OCI-LY7 (cell line): ENCODE data around the gene SNX22. TPM values are rescaled to one million over a fixed set of nuclear protein-coding genes. Genes with fewer than 3 reads are reported as not detected.

Experiments used
- BruUV-seq: library from RNA; stranded (reverse); fragments of 400-500 nt; replicated peaks from 2 replicates; lab custom pipeline; 2021; lab: Mats Ljungman, UMichigan
- CTCF ChIA-PET: fragments of 300-600 bp; sonication (Branson Sonifier 250); formaldehyde crosslinking; loops from one replicate; lab custom pipeline; 2022; ENCODE audit warnings: antibody characterized with exemption; ENCODE audit not compliant: unreplicated experiment; lab: Charles Lee
- POLR2A ChIA-PET: fragments of 300-600 bp; sonication (Branson Sonifier 250); formaldehyde crosslinking; loops from one replicate; lab custom pipeline; 2022; ENCODE audit warnings: antibody characterized with exemption; lab: Charles Lee
- DNase-seq: peaks from one replicate; pipeline ENCODE4 v3.0.0-alpha.2; 2015; ENCODE audit warnings: low spot score
- H2AFZ ChIP-seq: fragments of 200-600 bp; sonication (generic), shearing (Covaris generic); 2 replicates; pipeline ENCODE4 v1.6.1; 2014; ENCODE audit warnings: mild to moderate bottlenecking, antibody characterized with exemption, low read length, moderate library complexity
- H3K27ac ChIP-seq: fragments of 200-600 bp; sonication (generic); 2 replicates; pipeline ENCODE4 v1.5.1; 2014; ENCODE audit warnings: mixed run types, low read depth, mild to moderate bottlenecking, moderate library complexity, low read length, inconsistent platforms; ENCODE audit not compliant: poor library complexity, severe bottlenecking
- H3K36me3 ChIP-seq: fragments of 200-600 bp; sonication (generic); 2 replicates; pipeline ENCODE4 v1.6.1; 2014; ENCODE audit warnings: mild to moderate bottlenecking, antibody characterized with exemption, low read length, moderate library complexity, mixed read lengths; ENCODE audit not compliant: insufficient read depth
- H3K4me1 ChIP-seq: fragments of 200-600 bp; sonication (generic); 2 replicates; pipeline ENCODE4 v1.5.1; 2014; ENCODE audit warnings: mild to moderate bottlenecking, low read length; ENCODE audit not compliant: insufficient read depth, poor library complexity, severe bottlenecking
- H3K4me2 ChIP-seq: fragments of 200-600 bp; sonication (generic); 2 replicates; pipeline ENCODE4 v1.6.1; 2014; ENCODE audit warnings: mild to moderate bottlenecking, low read length
- H3K4me3 ChIP-seq: fragments of 200-600 bp; sonication (generic); 2 replicates; pipeline ENCODE4 v1.5.1; 2014; ENCODE audit warnings: mild to moderate bottlenecking, low read depth, low read length; ENCODE audit not compliant: poor library complexity, severe bottlenecking
- H3K79me2 ChIP-seq: fragments of 200-600 bp; sonication (generic); 2 replicates; pipeline ENCODE4 v1.6.1; 2016; ENCODE audit warnings: low read depth, mild to moderate bottlenecking, low read length, moderate library complexity, mixed read lengths; ENCODE audit not compliant: insufficient read depth
- H3K9me2 ChIP-seq: fragments of 200-600 bp; sonication (generic); 2 replicates; pipeline ENCODE4 v1.6.1; 2016; ENCODE audit warnings: mild to moderate bottlenecking, low read length, mixed read lengths; ENCODE audit not compliant: insufficient read depth
- H3K9me3 ChIP-seq: fragments of 200-600 bp; sonication (generic); 2 replicates; pipeline ENCODE4 v1.6.1; 2014; ENCODE audit warnings: mild to moderate bottlenecking, mixed run types, low read length, mixed read lengths
- H4K20me1 ChIP-seq: fragments of 200-600 bp; sonication (generic); 2 replicates; pipeline ENCODE4 v1.6.1; 2014; ENCODE audit warnings: mild to moderate bottlenecking, antibody characterized with exemption, low read length, moderate library complexity, mixed read lengths; ENCODE audit not compliant: insufficient read depth
- CTCF ChIP-seq: fragments of 200-600 bp; sonication (generic); conservative IDR thresholded peaks from 2 replicates; pipeline ENCODE4 v1.5.1; 2014; ENCODE audit warnings: mild to moderate bottlenecking, antibody characterized with exemption, low read length, moderate library complexity, mixed read lengths
- EZH2phosphoT487 ChIP-seq: fragments of 200-600 bp; sonication (generic); IDR thresholded peaks from 2 replicates; pipeline ENCODE4 v1.6.1; 2018; ENCODE audit warnings: low read depth, borderline replicate concordance, mild to moderate bottlenecking, mixed run types, antibody characterized with exemption, low read length, moderate library complexity, mixed read lengths
- intact Hi-C: fragments of 100-400 bp; cut with micrococcal nuclease; formaldehyde crosslinking; loops from one replicate; pipeline ENCODE4 v1.10.0; 2022; ENCODE audit not compliant: unreplicated experiment
- total RNA-seq, 2 experiments: library from RNA; depleted of rRNA in 1 of 2; stranded (reverse); fragments of >200 nt in 1 of 2; shearing (Covaris generic) in 1 of 2; gene quantifications; 2 replicates each; pipeline ENCODE4 v1.2.3, GENCODE V29; 2014 to 2022

The SNX22 gene
- total RNA-seq, 2 experiments from 2014 or later, result 65.7 to 68.8 TPM

- BruUV-seq, result no TSS peak
- H2AFZ ChIP-seq, result no peak overlapping the region
These were observed 4.4 kb upstream of the SNX22 start for GRCh38 chr15:64146885-64147681.

GRCh38 chr15:64148168-64148567 lies 3.4 kb upstream of the SNX22 start:
- peaks cover 13% of the 10 kb centered on the region; the same call in 1 of the 2 replicates for H3K79me2 ChIP-seq
- no peak for DNase-seq
- H3K36me3 ChIP-seq, result peaks cover 26% of the 10 kb centered on the region; the same call in 1 of the 2 replicates
- H3K4me1 ChIP-seq, result peaks cover 34% of the 10 kb centered on the region
- no peaks in the 10 kb centered on the region for H4K20me1 ChIP-seq
- no peaks in the 10 kb centered on the region for H3K9me2 ChIP-seq
- H3K4me3 ChIP-seq, result no peak overlapping the region
- H2AFZ ChIP-seq, result no peak overlapping the region
- TF ChIP-seq CTCF (no peak), EZH2phosphoT487 (no peak)
- no peak overlapping the region for H3K4me2 ChIP-seq
- ChIA-PET POLR2A (no interaction called here), CTCF (no interaction called here)
- no TSS peak for BruUV-seq
- intact Hi-C loops, result no loop called here
- H3K27ac ChIP-seq, result no peak overlapping the region
- no peaks in the 10 kb centered on the region for H3K9me3 ChIP-seq

More at GRCh38 chr15:64146885-64147681, 4.4 kb upstream of the SNX22 start:
- intact Hi-C loops, result no loop called here
- no peaks in the 10 kb centered on the region for H3K9me2 ChIP-seq
- no peaks in the 10 kb centered on the region for H4K20me1 ChIP-seq
- ChIA-PET CTCF (no interaction called here), POLR2A (interaction anchor here (0.5 to 0.6 kb wide), 2 partner anchors 126 to 574 kb away, joined by 3 to 6 read pairs; no protein-coding TSS in a partner anchor)
- TF ChIP-seq CTCF, result no peak
- no peak for TF ChIP-seq EZH2phosphoT487
- H3K4me2 ChIP-seq, result no peak overlapping the region
- H3K4me3 ChIP-seq, result no peak overlapping the region
- H3K36me3 ChIP-seq, result peaks cover 25% of the 10 kb centered on the region; the same call in 1 of the 2 replicates
- H3K79me2 ChIP-seq, result peaks cover 5% of the 10 kb centered on the region; the same call in 1 of the 2 replicates
- DNase-seq, result no peak
- H3K9me3 ChIP-seq, result no peaks in the 10 kb centered on the region
- peaks cover 34% of the 10 kb centered on the region for H3K4me1 ChIP-seq
- no peak overlapping the region for H3K27ac ChIP-seq

GRCh38 chr15:64148581-64148980 lies 3.0 kb upstream of the SNX22 start:
- no peak for DNase-seq
- ChIA-PET CTCF (no interaction called here), POLR2A (interaction anchor here (2.4 kb wide), 1 partner anchor 13 kb away, joined by 14 read pairs; no protein-coding TSS in a partner anchor)
- no peak overlapping the region for H2AFZ ChIP-seq
- no peak overlapping the region for H3K4me3 ChIP-seq
- no TSS peak for BruUV-seq
- TF ChIP-seq CTCF (no peak), EZH2phosphoT487 (no peak)
- H3K4me1 ChIP-seq, result peaks cover 34% of the 10 kb centered on the region
- H3K79me2 ChIP-seq, result peaks cover 13% of the 10 kb centered on the region; the same call in 1 of the 2 replicates
- no peaks in the 10 kb centered on the region for H3K9me3 ChIP-seq
- intact Hi-C loops, result no loop called here
- no peaks in the 10 kb centered on the region for H4K20me1 ChIP-seq
- H3K27ac ChIP-seq, result no peak overlapping the region
- H3K36me3 ChIP-seq, result peaks cover 23% of the 10 kb centered on the region; the same call in 1 of the 2 replicates
- H3K4me2 ChIP-seq, result no peak overlapping the region
- H3K9me2 ChIP-seq, result no peaks in the 10 kb centered on the region
